Mesenchymal stem cell (in vitro differentiated cells and primary cell): ENCODE results near the gene EFEMP1.

Experiments used
- DNase-seq: peaks from one replicate; pipeline ENCODE4 v3.0.0-alpha.2; 2013
- H2AFZ ChIP-seq: one replicate; pipeline ENCODE4 v1.6.1; 2013; ENCODE audit warnings: low read depth, mild to moderate bottlenecking, control low read depth, inconsistent platforms, low read length, moderate library complexity
- H2AK5ac ChIP-seq: 2 replicates; pipeline ENCODE4 v1.6.1; 2013; ENCODE audit warnings: low read length, moderate library complexity, mild to moderate bottlenecking, inconsistent platforms; ENCODE audit not compliant: severe bottlenecking
- H2BK120ac ChIP-seq: one replicate; pipeline ENCODE4 v1.6.1; 2013; ENCODE audit warnings: low read depth, mild to moderate bottlenecking, inconsistent platforms, low read length, moderate library complexity
- H2BK12ac ChIP-seq, 2 experiments: one replicate each; pipeline ENCODE4 v1.6.1; 2013; ENCODE audit warnings: inconsistent platforms in 2 of 2, low read length in 2 of 2, mild to moderate bottlenecking in 2 of 2, moderate library complexity in 2 of 2, control low read depth in 1 of 2
- H2BK15ac ChIP-seq: one replicate; pipeline ENCODE4 v1.6.1; 2013; ENCODE audit warnings: mild to moderate bottlenecking, low read depth, inconsistent platforms; ENCODE audit not compliant: poor library complexity, severe bottlenecking
- H2BK5ac ChIP-seq: 2 replicates; pipeline ENCODE4 v1.6.1; 2013; ENCODE audit warnings: low read depth, mild to moderate bottlenecking, low read length, control low read depth, inconsistent platforms; ENCODE audit not compliant: poor library complexity, severe bottlenecking
- H3K14ac ChIP-seq, 2 experiments: one replicate each; pipeline ENCODE4 v1.6.1; 2013; ENCODE audit warnings: inconsistent platforms in 2 of 2, low read length in 2 of 2, control low read depth in 1 of 2, mild to moderate bottlenecking in 1 of 2, moderate library complexity in 1 of 2
- H3K18ac ChIP-seq, 2 experiments: one replicate each; pipeline ENCODE4 v1.6.1; 2013; ENCODE audit warnings: inconsistent platforms in 2 of 2, low read length in 2 of 2, control low read depth in 1 of 2, low read depth in 1 of 2, mild to moderate bottlenecking in 1 of 2
- H3K23ac ChIP-seq, 2 experiments: one replicate each; pipeline ENCODE4 v1.6.1; 2013; ENCODE audit warnings: inconsistent platforms in 2 of 2, low read length in 2 of 2, mild to moderate bottlenecking in 2 of 2, moderate library complexity in 2 of 2, control low read depth in 1 of 2
- H3K27ac ChIP-seq: 2 replicates; pipeline ENCODE4 v1.5.1; 2013; ENCODE audit warnings: mild to moderate bottlenecking, moderate library complexity, low read length, control low read depth, inconsistent platforms; ENCODE audit not compliant: poor library complexity, severe bottlenecking
- H3K27me3 ChIP-seq, 2 experiments: 2 replicates each; pipeline versions ENCODE4 v1.6.1 to v1.7.0; 2013; ENCODE audit warnings: low read length in 2 of 2, mild to moderate bottlenecking in 2 of 2, moderate library complexity in 2 of 2, control low read depth in 1 of 2, inconsistent platforms in 1 of 2; ENCODE audit not compliant: control insufficient read depth in 1 of 2, insufficient read depth in 1 of 2
- H3K36me3 ChIP-seq, 2 experiments: 2 replicates each; pipeline versions ENCODE4 v1.6.1 to v1.7.0; 2013; ENCODE audit warnings: low read length in 2 of 2, control low read depth in 1 of 2, inconsistent platforms in 1 of 2, low read depth in 1 of 2, mild to moderate bottlenecking in 1 of 2; ENCODE audit not compliant: insufficient read depth in 2 of 2, control insufficient read depth in 1 of 2
- H3K4ac ChIP-seq, 2 experiments: one replicate each; pipeline ENCODE4 v1.6.1; 2013; ENCODE audit warnings: inconsistent platforms in 2 of 2, low read length in 2 of 2, mild to moderate bottlenecking in 2 of 2, moderate library complexity in 2 of 2, control low read depth in 1 of 2, low read depth in 1 of 2
- H3K4me1 ChIP-seq: 2 replicates; pipeline ENCODE4 v1.6.1; 2013; ENCODE audit warnings: low read depth, low read length, control low read depth; ENCODE audit not compliant: control insufficient read depth, insufficient read depth
- H3K4me2 ChIP-seq: 2 replicates; pipeline ENCODE4 v1.6.1; 2013; ENCODE audit warnings: low read length, mild to moderate bottlenecking, inconsistent platforms; ENCODE audit not compliant: poor library complexity, severe bottlenecking
- H3K4me3 ChIP-seq, 2 experiments: 2 replicates each; pipeline versions ENCODE4 v1.5.1 to v1.7.0; 2013; ENCODE audit warnings: low read length in 2 of 2, mild to moderate bottlenecking in 2 of 2, control low read depth in 1 of 2, low read depth in 1 of 2; ENCODE audit not compliant: insufficient read depth in 1 of 2
- H3K79me1 ChIP-seq: replicated peaks from 2 replicates; pipeline ENCODE4 v1.6.1; 2013; ENCODE audit warnings: mild to moderate bottlenecking, control low read depth, low read length, inconsistent platforms; ENCODE audit not compliant: poor library complexity, severe bottlenecking
- H3K9ac ChIP-seq: 2 replicates; pipeline ENCODE4 v1.7.0; 2013; ENCODE audit warnings: mild to moderate bottlenecking, low read length, moderate library complexity
- H3K9me3 ChIP-seq: 2 replicates; pipeline ENCODE4 v1.7.0; 2013; ENCODE audit warnings: mild to moderate bottlenecking, low read length; ENCODE audit not compliant: control insufficient read depth
- H4K8ac ChIP-seq: one replicate; pipeline ENCODE4 v1.6.1; 2013; ENCODE audit warnings: inconsistent platforms, mild to moderate bottlenecking, low read length, moderate library complexity
- H4K91ac ChIP-seq: one replicate; pipeline ENCODE4 v1.6.1; 2013; ENCODE audit warnings: mild to moderate bottlenecking, low read length, inconsistent platforms
- WGBS: methylation state at CpG from one replicate; pipeline ENCODE4 v1.1.7; 2013; ENCODE audit warnings: mixed read lengths; 5-methylcytosine and 5-hydroxymethylcytosine counted together

Gene EFEMP1

DNA sequence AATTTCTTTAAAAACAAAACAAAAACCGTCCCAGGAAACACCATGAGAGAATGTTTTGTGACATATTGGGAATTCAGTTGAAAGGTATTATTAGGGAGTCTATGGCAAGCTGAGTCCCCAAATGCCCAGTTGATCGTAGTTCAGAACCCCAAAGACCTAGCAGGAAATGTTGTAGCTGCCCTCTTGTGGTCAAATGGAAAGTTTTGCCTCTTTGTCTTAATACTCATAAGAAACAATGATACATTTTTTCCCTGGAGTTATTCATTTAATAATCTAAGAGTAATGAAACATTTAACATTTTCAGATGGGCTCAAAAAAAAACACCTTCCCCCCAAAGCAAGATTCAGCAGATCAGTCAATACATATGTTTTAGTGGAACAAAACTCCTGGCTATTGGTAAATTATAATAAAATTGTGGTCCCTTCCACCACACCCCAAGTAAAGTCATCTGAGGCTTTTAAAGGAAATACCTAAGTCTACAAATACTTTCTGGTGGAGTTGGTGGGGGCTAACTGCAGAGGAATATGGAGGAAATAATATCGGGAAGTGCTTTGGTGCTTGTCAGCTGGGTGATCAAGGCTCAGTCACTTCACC lies 37.8 kb upstream of the EFEMP1 start:
- H3K36me3 ChIP-seq, result no peaks in the 10 kb centered on the region
- no peaks in the 10 kb centered on the region for H3K4me1 ChIP-seq
- no peak overlapping the region for H4K91ac ChIP-seq
- no peak overlapping the region for H3K4ac ChIP-seq
- no peak overlapping the region for H2BK15ac ChIP-seq
- no peak overlapping the region for H3K23ac ChIP-seq
- H3K14ac ChIP-seq, result no peak overlapping the region
- no peak overlapping the region for H3K4me2 ChIP-seq
- H2AFZ ChIP-seq, result no peak overlapping the region
- DNase-seq, result peak; percentile 63
- no peak overlapping the region for H4K8ac ChIP-seq
- H3K79me1 ChIP-seq, result no peaks in the 10 kb centered on the region
- H2BK120ac ChIP-seq, result no peak overlapping the region
- H2BK12ac ChIP-seq, result no peak overlapping the region
- WGBS, result 44% methylated on average over 2 of the region's 3 CpGs
- no peak overlapping the region for H3K27ac ChIP-seq
- H3K4me3 ChIP-seq, result no peak overlapping the region
- H3K18ac ChIP-seq, result no peak overlapping the region
- no peak overlapping the region for H2BK5ac ChIP-seq
- peaks cover 0 to 15% of the 10 kb centered on the region in 2 experiments for H3K27me3 ChIP-seq
- H3K9me3 ChIP-seq, result no peaks in the 10 kb centered on the region
- no peak overlapping the region for H2AK5ac ChIP-seq
- peak overlapping the region; percentile 75 for H3K9ac ChIP-seq

- H3K4me2 ChIP-seq, result no peak overlapping the region
- no peak overlapping the region for H2BK120ac ChIP-seq
- no peak overlapping the region for H2AFZ ChIP-seq
- peak overlapping the region in 1 of 2 experiments; percentile 42 for H2BK12ac ChIP-seq
- H2AK5ac ChIP-seq, result no peak overlapping the region
- peaks cover 0 to 15% of the 10 kb centered on the region in 2 experiments for H3K27me3 ChIP-seq
- no peak overlapping the region for H3K23ac ChIP-seq
- H2BK5ac ChIP-seq, result no peak overlapping the region
- no peak overlapping the region for H3K14ac ChIP-seq
- H3K27ac ChIP-seq, result no peak overlapping the region
- peak overlapping the region; percentile 46 for H4K91ac ChIP-seq
- no peaks in the 10 kb centered on the region for H3K36me3 ChIP-seq
- H3K4me1 ChIP-seq, result no peaks in the 10 kb centered on the region
- no peak overlapping the region for H3K9ac ChIP-seq
- H3K18ac ChIP-seq, result peak overlapping the region in 1 of 2 experiments; percentile 61
- no peak overlapping the region for H3K4me3 ChIP-seq
- H2BK15ac ChIP-seq, result no peak overlapping the region
- no peaks in the 10 kb centered on the region for H3K9me3 ChIP-seq
- peak overlapping the region; percentile 30 for H4K8ac ChIP-seq
- 0% methylated on average over 1 of the region's 1 CpG for WGBS
- H3K79me1 ChIP-seq, result no peaks in the 10 kb centered on the region
- no peak overlapping the region for H3K4ac ChIP-seq
- DNase-seq, result no peak
These were observed 35.2 kb upstream of the EFEMP1 start for GRCh38 chr2:55958756-55959155.

- no peak overlapping the region for H3K23ac ChIP-seq
- H3K36me3 ChIP-seq, result no peaks in the 10 kb centered on the region
- H3K9me3 ChIP-seq, result no peaks in the 10 kb centered on the region
- H3K27me3 ChIP-seq, result peaks cover 0 to 22% of the 10 kb centered on the region in 2 experiments
- H2BK12ac ChIP-seq, result no peak overlapping the region
- no peak overlapping the region for H2AK5ac ChIP-seq
- H2BK15ac ChIP-seq, result no peak overlapping the region
- H3K14ac ChIP-seq, result no peak overlapping the region
- no peak overlapping the region for H4K8ac ChIP-seq
- WGBS, result no CpG with 5 or more reads among the region's 3 CpGs
- H3K18ac ChIP-seq, result no peak overlapping the region
- H2AFZ ChIP-seq, result no peak overlapping the region
- no peak overlapping the region for H3K9ac ChIP-seq
- no peak overlapping the region for H2BK5ac ChIP-seq
- no peak for DNase-seq
- no peak overlapping the region for H3K27ac ChIP-seq
- H3K4ac ChIP-seq, result no peak overlapping the region
- H3K4me2 ChIP-seq, result no peak overlapping the region
- H2BK120ac ChIP-seq, result no peak overlapping the region
- no peak overlapping the region for H3K4me3 ChIP-seq
- no peaks in the 10 kb centered on the region for H3K79me1 ChIP-seq
- no peak overlapping the region for H4K91ac ChIP-seq
- no peaks in the 10 kb centered on the region for H3K4me1 ChIP-seq
These were observed 33.6 kb upstream of the EFEMP1 start for GRCh38 chr2:55957142-55957541.

DNA sequence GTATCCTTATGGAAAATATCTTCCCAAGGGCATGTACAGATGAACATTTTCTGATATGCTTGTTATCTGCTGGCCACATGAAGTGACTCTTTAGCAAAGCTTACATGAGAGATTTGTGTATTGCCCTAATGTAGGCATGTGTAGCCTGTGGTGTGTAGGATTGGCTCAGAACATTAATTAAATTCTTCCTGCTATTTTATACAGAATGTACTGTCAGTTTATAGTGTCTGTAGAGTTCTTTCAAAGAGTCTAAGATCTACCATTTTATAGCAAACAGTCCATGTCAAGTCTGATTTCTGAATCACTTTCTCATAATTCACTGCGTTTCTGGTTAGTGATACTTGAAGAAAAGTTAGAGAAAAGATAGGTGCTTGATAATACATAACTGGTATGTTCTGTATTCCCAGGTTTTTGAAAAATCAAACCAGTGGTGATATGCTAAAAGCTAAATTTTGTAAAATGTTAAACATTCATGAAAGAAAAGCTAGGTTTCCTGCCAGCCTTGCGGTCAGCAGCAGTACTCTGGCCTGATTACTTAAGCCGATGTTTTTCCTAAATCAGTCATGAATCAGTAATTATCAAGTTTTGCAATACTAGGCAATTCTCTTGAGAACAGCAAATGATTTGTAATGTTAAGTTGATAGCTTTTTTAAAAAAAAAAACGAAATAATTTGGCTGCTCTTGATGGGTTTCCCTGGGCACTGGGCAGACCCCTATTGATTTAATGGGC lies 30.9 kb upstream of the EFEMP1 start:
- Histone ChIP-seq H3K4ac (no peak overlapping the region), H2AFZ (no peak overlapping the region), H2BK12ac (no peak overlapping the region), H3K79me1 (no peaks in the 10 kb centered on the region), H2AK5ac (no peak overlapping the region), H3K9me3 (no peaks in the 10 kb centered on the region), H3K18ac (no peak overlapping the region), H2BK15ac (no peak overlapping the region), H3K36me3 (no peaks in the 10 kb centered on the region), H3K4me1 (no peaks in the 10 kb centered on the region), H3K4me2 (no peak overlapping the region), H4K8ac (no peak overlapping the region), H3K9ac (peak overlapping the region; percentile 87), H4K91ac (no peak overlapping the region), H3K14ac (no peak overlapping the region), H2BK5ac (no peak overlapping the region), H2BK120ac (no peak overlapping the region), H3K27me3 (peaks cover 0 to 37% of the 10 kb centered on the region in 2 experiments), H3K23ac (no peak overlapping the region), H3K27ac (no peak overlapping the region), H3K4me3 (peak overlapping the region in 1 of 2 experiments; percentile 69)
- 67% methylated on average over 3 of the region's 4 CpGs for WGBS
- peak; percentile 20 for DNase-seq
